Smooth muscle cell of the umbilical artery (primary cell): ENCODE data around the gene STARD9. TPM values are rescaled to one million over a fixed set of nuclear protein-coding genes. Genes with fewer than 3 reads are reported as not detected.

ENCODE experiments used
- total RNA-seq: library from RNA; depleted of rRNA; stranded (reverse); fragments of >200 nt; gene quantifications from 2 replicates; pipeline ENCODE4 v1.2.3, GENCODE V29; 2014

Gene STARD9
- 2.7 and 6.6 TPM in 2 replicates for total RNA-seq

DNA sequence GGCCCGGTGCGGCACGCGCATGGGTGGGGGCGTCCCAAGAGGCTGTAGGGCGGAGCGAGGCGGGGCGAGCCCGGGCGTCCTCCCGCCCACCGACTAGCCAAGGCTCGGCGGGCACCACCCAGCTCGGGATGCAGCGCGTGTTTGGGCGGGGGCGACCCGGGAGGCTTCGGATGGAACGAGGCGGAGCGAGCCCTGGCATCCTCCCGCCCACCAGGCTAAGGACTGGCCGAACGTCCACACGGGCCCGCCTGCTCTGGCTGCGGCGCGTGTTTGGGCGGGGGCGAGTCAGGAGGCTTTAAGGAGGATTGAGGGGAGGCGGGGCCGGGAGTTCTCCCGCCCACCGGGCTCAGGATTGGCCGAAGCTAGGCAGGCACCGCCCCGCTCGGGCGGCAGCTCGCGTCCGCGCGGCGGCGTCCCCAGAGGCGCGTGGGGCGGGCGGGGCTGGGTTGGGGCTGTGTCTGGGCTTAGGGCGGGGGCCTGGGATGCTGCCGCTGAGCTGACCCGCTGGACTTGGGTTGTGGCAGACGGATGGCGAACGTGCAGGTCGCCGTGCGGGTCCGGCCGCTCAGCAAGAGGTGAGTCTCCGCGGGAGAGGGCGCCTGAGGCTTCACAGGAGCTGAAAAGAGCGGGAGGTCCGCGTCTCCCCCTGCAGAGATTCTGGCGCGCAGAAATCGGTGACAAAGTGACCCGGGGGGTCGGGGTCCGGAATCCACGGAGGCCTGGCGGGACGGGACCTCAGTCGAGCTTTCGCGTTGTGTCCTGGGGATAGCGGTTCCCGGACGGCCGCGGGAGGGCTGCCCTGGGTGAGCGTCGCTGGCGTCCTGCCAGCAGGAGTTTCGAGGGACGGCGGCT, at the start of gene STARD9:
Gene STARD9 (plus strand): TSS at position 419 of the 852 bp plus-strand sequence. CDS start 110 bp downstream, at position 529.

DNA sequence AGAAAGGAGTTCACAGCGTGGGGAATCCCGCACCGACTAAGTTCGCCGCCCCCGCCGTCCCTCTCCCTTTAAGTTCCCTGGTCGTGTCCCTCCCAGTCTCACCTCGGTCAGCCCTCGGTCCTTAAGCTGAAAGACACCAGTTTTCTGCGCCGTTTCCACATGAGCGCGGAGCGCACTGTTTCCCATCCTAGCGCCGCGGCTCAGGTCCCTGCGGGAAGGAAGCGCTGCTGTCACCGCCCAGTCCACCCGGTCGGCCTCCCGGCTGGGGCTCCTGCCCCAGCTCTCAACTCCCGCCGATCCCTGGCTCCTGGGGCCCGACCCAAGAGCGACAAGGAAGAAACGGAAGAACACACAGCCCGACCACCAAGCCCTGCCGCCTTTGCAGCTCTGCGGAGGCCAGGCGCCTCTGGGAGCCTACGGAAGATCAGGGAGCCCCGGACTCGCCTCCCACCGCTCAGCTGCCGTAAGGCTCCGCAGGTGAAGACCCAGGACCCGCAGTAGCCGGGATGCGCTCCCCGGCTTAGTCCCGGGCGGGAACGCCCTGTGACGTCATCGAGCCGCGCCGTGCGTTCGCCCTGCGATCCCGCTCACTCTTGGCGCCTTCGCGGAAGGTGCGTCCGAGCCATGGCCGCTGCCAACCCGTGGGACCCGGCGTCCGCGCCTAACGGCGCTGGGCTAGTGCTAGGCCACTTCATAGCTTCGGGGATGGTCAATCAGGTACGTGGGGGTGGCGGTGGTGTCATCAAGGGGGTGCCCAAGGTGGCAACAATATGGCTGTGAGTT, 27.0 kb upstream of the STARD9 start, which contains the start of the genes HAUS2 and LRRC57:
Gene HAUS2 (plus strand): TSS at position 590 of the 783 bp plus-strand sequence. CDS start 35 bp downstream, at position 625.
Gene LRRC57 (minus strand): TSS at position 545 of the 783 bp plus-strand sequence. CDS start 359 bp downstream, at position 186.

DNA sequence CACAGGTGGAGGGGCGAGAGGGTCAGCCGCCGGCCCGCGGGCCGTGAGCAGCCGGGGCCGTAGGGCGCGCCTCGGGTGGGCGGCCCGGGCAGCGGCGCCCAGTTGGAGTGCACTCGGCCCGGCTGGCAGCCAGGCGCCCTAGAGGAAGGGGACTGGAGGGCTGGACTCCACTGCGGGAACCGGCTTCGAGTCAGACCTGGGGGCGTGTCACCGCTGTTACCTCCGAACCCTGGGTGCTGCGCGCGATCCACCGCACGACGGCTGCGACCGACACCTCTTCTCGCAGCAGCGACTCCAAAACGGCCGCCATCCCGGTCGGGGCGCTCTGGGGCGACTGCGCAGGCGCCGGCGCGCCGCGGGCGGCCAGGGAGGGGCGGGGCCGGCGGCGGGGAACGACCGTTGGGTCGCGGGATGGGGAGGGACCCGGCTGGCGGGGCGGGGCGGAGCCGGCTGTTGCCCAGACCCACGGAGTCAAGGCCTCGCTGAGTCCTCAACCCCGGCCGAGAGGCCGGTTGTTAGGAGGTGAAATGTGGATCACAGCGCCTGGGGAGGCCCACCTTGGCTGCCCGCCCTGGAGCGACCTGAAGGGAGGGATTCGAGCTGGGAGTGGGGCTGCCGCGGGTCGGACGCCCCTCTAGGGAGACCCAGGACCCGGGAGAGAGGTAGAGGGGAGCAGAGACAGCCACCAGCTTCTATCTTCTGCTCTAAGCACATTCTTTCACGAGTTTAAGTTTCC, 161.6 kb downstream of the STARD9 start, which contains the start of gene CDAN1:
Gene CDAN1 (minus strand): TSS at position 336 of the 736 bp plus-strand sequence. CDS start 26 bp downstream, at position 310.

Other genes with a start within 250 kb of the STARD9 start
- gene CAPN3, start 216.1 kb upstream of the STARD9 start, total RNA-seq: 0.74 and 4.2 TPM in 2 replicates
- 76.3 and 97.4 TPM in 2 replicates for gene ZNF106, start 84.5 kb upstream of the STARD9 start, total RNA-seq
- gene SNAP23, start 80.0 kb upstream of the STARD9 start, total RNA-seq: 107 and 111 TPM in 2 replicates
- gene LRRC57, start 26.8 kb upstream of the STARD9 start, total RNA-seq: 15.7 and 24.0 TPM in 2 replicates
- gene HAUS2, start 26.8 kb upstream of the STARD9 start, total RNA-seq: 24.6 and 39.6 TPM in 2 replicates
- 11.9 TPM in 2 replicates for gene CDAN1, start 161.5 kb downstream of the STARD9 start, total RNA-seq